NCI-H2029 (cell line): Measurements from ENCODE around the gene TNFSF9.
"Not testable (repeated sequence)": the region's sequence is repeated elsewhere in the genome, so short reads cannot be mapped to it uniquely, and the experiment has no call there.

Experiments
- DNase-seq: peaks from one replicate; lab custom pipeline; 2025; lab: John Stamatoyannopoulos, UW

Gene TNFSF9

DNA sequence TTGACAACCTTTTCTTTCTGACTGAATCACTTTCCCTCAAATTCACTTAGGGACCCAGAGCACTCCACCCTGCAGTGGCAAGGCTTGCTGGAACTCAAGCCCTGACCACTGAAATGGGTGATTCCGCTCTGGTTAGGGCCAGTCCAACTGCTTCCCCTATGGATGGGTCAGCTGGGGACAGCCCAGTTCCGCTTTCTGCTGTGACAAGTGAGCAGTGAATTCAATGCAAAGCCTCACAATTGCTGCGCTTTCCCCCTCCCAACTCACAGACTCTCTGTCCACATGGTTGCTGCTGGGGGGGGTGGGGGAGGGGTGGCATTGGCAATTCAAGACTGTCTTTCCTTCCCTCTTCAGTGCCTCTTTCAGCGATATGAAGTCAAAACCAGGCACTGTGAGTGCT lies 41.4 kb downstream of the TNFSF9 start:
- DNase-seq, result no peak

- no peak for DNase-seq
These were observed 42.5 kb downstream of the TNFSF9 start for GRCh38 chr19:6573350-6573749.

- DNase-seq, result no peak
These were observed 46.1 kb downstream of the TNFSF9 start for GRCh38 chr19:6576869-6577475.

- DNase-seq, result no peak
These were observed 46.8 kb downstream of the TNFSF9 start for GRCh38 chr19:6577476-6578125.

DNA sequence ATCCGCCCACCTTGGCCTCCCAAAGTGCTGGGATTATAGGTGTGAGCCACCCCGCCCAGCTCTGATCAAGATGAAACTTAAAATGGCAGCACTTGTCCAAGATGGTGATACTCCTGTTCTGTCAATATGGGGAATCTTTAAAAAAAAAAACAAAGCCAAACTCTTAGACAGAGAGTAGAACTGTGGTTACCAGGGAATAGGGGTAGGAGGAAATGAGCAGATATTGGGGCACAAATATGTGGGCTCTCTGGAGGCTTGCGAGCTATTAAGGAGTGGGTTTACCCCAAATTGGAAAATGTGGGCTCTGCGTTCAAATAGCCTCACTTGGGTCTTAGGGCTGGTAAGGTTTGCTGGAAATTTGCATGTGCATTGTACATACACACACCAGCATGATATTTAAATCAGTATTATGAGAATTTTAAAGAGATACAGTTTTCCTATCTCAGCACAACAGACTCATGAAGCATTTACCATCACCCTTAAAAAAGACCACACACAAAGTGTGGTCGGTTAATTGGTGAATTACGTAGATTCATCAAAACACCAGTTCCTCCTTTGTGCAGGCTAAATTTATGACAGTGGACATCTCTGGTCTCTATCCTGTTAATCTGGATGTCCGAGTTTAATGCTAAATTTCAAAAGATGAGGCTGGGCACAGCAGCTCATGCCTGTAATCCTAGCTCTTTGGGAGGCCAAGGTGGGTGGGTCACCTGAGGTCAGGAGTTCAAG lies 48.8 kb downstream of the TNFSF9 start:
- DNase-seq, result no peak

GRCh38 chr19:6580313-6580712 lies 49.5 kb downstream of the TNFSF9 start:
- DNase-seq, result no peak

- not testable (repeated sequence) for DNase-seq
These were observed 52.0 kb downstream of the TNFSF9 start for GRCh38 chr19:6582515-6583484.
